Measurements from ENCODE around the gene UBR1.

GRCh38 chr15:43107751-43108150 is 1.9 kb upstream of the UBR1 start:
- TF ChIP-seq CTCF (IDR thresholded peaks at IDR 0.05) (no peak), ZFX (IDR thresholded peaks at IDR 0.05; ENCODE audit: borderline replicate concordance) (no peak)

Data from 22Rv1 (cell line).